Ascending aorta (tissue), 2 donors: Measurements from ENCODE around the gene HAUS3. TPM values are rescaled to one million over a fixed set of nuclear protein-coding genes. Genes with fewer than 3 reads are reported as not detected.
"Not testable (repeated sequence)": the region's sequence is repeated elsewhere in the genome, so short reads cannot be mapped to it uniquely, and the experiment has no call there.

Source experiments
- DNase-seq, 2 donors: peaks; one replicate each; pipeline ENCODE4 v3.0.0-alpha.2; 2019; ENCODE audit warnings: low spot score in 2 of 2
- H3K27ac ChIP-seq, 2 donors: fragments of 200-600 bp; sonication (generic); one replicate each; pipeline ENCODE4 v1.5.1; 2016 to 2017; ENCODE audit warnings: mild to moderate bottlenecking in 1 of 2
- H3K27me3 ChIP-seq: fragments of 200-600 bp; sonication (generic); one replicate; pipeline ENCODE4 v1.5.1; 2017
- H3K36me3 ChIP-seq, 2 donors: fragments of 200-600 bp; sonication (generic); one replicate each; pipeline ENCODE4 v1.5.1; 2016
- H3K4me1 ChIP-seq, 2 donors: fragments of 200-600 bp; sonication (generic); one replicate each; pipeline ENCODE4 v1.5.1; 2016 to 2017; ENCODE audit warnings: mild to moderate bottlenecking in 1 of 2
- H3K4me3 ChIP-seq, 2 donors: fragments of 200-600 bp; sonication (generic); one replicate each; pipeline ENCODE4 v1.5.1; 2016 to 2017; ENCODE audit warnings: mild to moderate bottlenecking in 1 of 2
- H3K9me3 ChIP-seq, 2 donors: fragments of 200-600 bp; sonication (generic); one replicate each; pipeline ENCODE4 v1.5.1; 2016
- intact Hi-C: fragments of 100-400 bp; cut with DNase I; formaldehyde crosslinking; loops from one replicate; pipeline ENCODE4 v1.15.1; 2023
- total RNA-seq: library from RNA; depleted of rRNA; stranded (reverse); fragments of >200 nt; gene quantifications from one replicate; pipeline ENCODE4 v1.1.0, GENCODE V29; 2016
- TF ChIP-seq, protein P1 (sequence below), 3 experiments: fragments of 200-600 bp in 2 of 3; fragments of 450-650 bp in 1 of 3; sonication (generic) in 2 of 3; IDR thresholded peaks; one replicate each; pipeline ENCODE4 v1.5.1; 2016 to 2019; ENCODE audit warnings: antibody characterized with exemption in 3 of 3, mild to moderate bottlenecking in 1 of 3, moderate library complexity in 1 of 3

HAUS3 gene
- total RNA-seq, 1 donor from 2014 or later: 9.0 TPM

DNA sequence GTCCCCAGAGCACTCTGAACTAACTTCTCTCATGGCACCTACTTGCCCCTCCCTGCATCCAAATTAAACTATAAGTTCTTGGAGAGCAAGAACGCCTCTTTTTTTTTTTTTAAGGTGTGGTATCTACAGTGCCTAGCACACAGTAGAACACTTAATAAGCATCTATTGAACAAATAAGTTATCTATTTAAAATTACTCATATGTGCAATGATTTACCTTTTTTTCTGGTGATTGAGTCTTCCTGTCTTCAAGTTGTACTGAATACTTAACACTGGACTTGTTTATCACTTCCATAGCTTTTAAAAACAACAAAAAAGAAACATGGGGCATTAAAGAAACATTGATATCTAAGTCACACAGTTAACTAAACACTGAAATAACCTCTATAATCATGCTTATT lies 29.1 kb downstream of the HAUS3 start:
- no peak for DNase-seq
- Histone ChIP-seq H3K9me3 (no peaks in the 10 kb centered on the region), H3K27ac (no peak overlapping the region), H3K4me3 (no peak overlapping the region), H3K4me1 (no peaks in the 10 kb centered on the region), H3K27me3 (no peaks in the 10 kb centered on the region), H3K36me3 (no peaks in the 10 kb centered on the region)
- intact Hi-C loops: no loop called here
- TF ChIP-seq, protein P1, sequence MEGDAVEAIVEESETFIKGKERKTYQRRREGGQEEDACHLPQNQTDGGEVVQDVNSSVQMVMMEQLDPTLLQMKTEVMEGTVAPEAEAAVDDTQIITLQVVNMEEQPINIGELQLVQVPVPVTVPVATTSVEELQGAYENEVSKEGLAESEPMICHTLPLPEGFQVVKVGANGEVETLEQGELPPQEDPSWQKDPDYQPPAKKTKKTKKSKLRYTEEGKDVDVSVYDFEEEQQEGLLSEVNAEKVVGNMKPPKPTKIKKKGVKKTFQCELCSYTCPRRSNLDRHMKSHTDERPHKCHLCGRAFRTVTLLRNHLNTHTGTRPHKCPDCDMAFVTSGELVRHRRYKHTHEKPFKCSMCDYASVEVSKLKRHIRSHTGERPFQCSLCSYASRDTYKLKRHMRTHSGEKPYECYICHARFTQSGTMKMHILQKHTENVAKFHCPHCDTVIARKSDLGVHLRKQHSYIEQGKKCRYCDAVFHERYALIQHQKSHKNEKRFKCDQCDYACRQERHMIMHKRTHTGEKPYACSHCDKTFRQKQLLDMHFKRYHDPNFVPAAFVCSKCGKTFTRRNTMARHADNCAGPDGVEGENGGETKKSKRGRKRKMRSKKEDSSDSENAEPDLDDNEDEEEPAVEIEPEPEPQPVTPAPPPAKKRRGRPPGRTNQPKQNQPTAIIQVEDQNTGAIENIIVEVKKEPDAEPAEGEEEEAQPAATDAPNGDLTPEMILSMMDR (IDR thresholded peaks at IDR 0.05): no peak

DNA sequence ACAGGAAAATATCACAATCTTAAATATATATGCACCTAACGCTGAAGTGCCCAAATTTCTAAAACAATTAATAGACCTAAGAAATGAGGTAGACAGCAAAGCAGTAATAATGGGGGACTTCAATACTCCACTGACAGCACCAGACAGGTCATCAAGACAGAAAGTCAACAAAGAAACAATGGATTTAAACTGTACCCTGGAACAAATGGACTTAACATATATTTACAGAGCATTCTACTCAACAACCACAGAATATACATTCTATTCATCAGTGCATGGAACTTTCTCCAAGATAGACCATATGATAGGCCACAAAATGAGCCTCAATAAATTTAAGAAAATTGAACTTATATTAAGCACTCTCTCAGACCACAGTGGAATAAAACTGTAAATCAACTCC lies 39.1 kb downstream of the HAUS3 start:
- H3K36me3 ChIP-seq, H3K9me3 ChIP-seq, H3K4me1 ChIP-seq, intact Hi-C loops, H3K27ac ChIP-seq, H3K27me3 ChIP-seq, H3K4me3 ChIP-seq, DNase-seq: not testable (repeated sequence)

DNA sequence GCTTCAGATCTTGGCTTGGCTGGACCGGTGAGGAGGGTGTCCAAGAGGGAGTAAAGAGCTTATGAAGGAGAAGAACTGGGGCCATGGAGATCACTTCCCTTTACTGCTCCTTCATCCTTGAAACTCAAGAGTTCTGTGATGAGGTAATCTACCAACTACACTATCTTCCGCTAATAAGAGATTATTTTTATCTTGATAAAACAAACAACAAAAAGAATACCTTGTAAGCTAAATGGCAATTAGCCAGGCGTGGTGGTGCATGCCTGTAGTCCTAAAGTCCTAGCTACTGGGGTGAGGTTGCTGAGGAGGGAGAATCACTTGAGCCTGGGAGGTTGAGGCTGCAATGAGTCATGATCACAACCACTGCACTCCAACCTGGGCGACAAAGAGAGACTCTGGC lies 47.4 kb downstream of the HAUS3 start:
- Histone ChIP-seq H3K36me3 (no peaks in the 10 kb centered on the region), H3K27ac (no peak overlapping the region), H3K27me3 (no peaks in the 10 kb centered on the region), H3K9me3 (no peaks in the 10 kb centered on the region), H3K4me3 (no peak overlapping the region), H3K4me1 (no peaks in the 10 kb centered on the region)
- no peak for DNase-seq
- intact Hi-C loops: no loop called here
- TF ChIP-seq, protein P1 (IDR thresholded peaks at IDR 0.05): no peak

DNA sequence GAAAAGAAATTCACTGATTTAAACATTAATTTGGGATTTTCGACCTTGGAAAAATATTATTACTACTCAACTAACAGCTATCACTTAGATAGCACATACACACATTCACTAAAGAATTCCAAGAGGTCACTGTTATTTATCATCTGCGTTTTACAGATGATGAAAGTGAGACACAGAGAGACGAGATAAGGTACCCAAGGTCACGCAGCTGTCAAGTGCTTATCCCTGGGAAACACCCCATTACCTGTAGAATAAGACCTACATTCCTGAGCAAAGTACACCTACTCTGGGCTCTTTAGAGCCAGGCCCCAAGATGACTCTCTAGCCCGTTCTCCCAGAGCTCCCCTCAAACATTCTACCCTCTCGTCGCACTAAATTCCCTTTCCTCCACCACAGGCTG lies 48.6 kb downstream of the HAUS3 start:
- Histone ChIP-seq H3K27me3 (no peaks in the 10 kb centered on the region), H3K9me3 (no peaks in the 10 kb centered on the region), H3K27ac (no peak overlapping the region), H3K36me3 (no peaks in the 10 kb centered on the region), H3K4me1 (no peaks in the 10 kb centered on the region), H3K4me3 (no peak overlapping the region)
- TF ChIP-seq, protein P1 (IDR thresholded peaks at IDR 0.05): no peak
- no peak for DNase-seq
- intact Hi-C loops: no loop called here

DNA sequence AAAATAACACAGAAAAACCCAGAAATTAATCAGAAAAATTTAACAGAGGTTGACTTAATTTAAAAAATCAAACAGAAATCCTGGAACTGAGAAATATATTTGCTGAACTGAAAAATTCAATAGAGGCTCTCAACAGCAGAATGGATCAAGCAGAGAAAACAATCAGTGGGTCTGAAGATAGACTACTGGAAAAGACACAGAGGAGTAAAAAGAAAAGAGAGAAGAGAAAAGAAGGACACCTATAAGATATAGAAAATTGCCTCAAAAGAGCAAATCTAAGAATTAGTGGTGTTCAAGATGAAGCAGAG lies 55.1 kb downstream of the HAUS3 start:
- Histone ChIP-seq H3K9me3 (peaks cover 0 to 19% of the 10 kb centered on the region in 2 donors), H3K27me3 (no peaks in the 10 kb centered on the region), H3K4me1 (no peaks in the 10 kb centered on the region), H3K4me3 (no peak overlapping the region), H3K27ac (no peak overlapping the region), H3K36me3 (no peaks in the 10 kb centered on the region)
- TF ChIP-seq, protein P1 (IDR thresholded peaks at IDR 0.05): no peak
- no peak for DNase-seq
- intact Hi-C loops: no loop called here

DNA sequence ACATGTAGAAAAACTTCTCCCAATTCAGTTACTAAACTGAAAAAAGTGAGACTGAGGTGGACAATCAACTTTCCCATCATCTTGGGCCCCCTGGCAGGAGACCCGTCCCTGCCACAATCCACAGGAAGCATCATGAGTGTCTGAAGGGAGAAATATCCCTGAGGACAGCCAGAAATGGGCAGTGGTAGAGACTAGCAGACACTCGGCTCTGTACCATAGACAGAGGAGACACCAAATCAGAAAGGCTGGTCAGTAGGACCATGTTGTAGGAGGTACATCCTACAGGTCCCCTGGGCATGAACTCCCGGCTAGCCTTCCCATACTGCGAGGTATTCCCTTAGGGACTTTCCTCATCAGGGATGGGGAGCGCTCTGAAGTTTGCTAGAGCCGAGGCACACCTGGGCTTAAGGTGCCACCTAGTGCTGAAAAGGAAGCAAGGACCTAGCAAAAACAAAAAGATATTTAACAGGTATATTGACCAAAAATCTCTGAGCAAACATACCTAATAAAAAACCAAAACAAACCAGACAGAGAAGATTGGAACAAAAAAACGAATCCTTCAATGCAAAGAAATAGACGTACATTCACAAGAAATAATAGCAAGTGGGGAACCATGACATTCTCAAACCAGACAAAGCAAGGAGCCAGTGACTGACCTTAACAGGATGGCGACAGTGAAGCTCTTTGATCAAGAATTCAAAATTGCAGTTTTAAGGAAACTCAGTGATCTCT lies 55.6 kb downstream of the HAUS3 start:
- Histone ChIP-seq H3K4me3 (no peak overlapping the region), H3K4me1 (no peaks in the 10 kb centered on the region)
- DNase-seq: no peak

More for the DNA sequence above, 55.6 kb downstream of the HAUS3 start:
- intact Hi-C loops: no loop called here
- H3K9me3 ChIP-seq: peaks cover 0 to 19% of the 10 kb centered on the region in 2 donors
- TF ChIP-seq, protein P1 (IDR thresholded peaks at IDR 0.05): no peak
- no peaks in the 10 kb centered on the region for H3K36me3 ChIP-seq
- no peak overlapping the region for H3K27ac ChIP-seq
- H3K27me3 ChIP-seq: no peaks in the 10 kb centered on the region
